Hepatocyte (in vitro differentiated cells): Measurements from ENCODE around the gene PAQR9. TPM values are rescaled to one million over a fixed set of nuclear protein-coding genes. Genes with fewer than 3 reads are reported as not detected.
"Not testable (repeated sequence)": the region's sequence is repeated elsewhere in the genome, so short reads cannot be mapped to it uniquely, and the experiment has no call there.

ENCODE experiments used
- DNase-seq: peaks from one replicate; pipeline ENCODE4 v3.0.0-alpha.2; 2016; ENCODE audit warnings: low spot score
- H2AFZ ChIP-seq: fragments of 200-600 bp; sonication (generic); 2 replicates; pipeline ENCODE4 v1.6.0; 2016; ENCODE audit warnings: antibody characterized with exemption, mild to moderate bottlenecking
- H3K27ac ChIP-seq: fragments of 200-600 bp; sonication (generic); 2 replicates; pipeline ENCODE4 v1.5.1; 2016; ENCODE audit warnings: mild to moderate bottlenecking
- H3K27me3 ChIP-seq: fragments of 200-600 bp; sonication (generic); 2 replicates; pipeline ENCODE4 v1.6.1; 2016
- H3K36me3 ChIP-seq: fragments of 200-600 bp; sonication (generic); replicated peaks from 2 replicates; pipeline ENCODE4 v1.5.1; 2016; ENCODE audit warnings: low read depth; ENCODE audit not compliant: insufficient read depth
- H3K4me1 ChIP-seq: fragments of 200-600 bp; sonication (generic); 2 replicates; pipeline ENCODE4 v1.5.1; 2016; ENCODE audit warnings: mild to moderate bottlenecking, moderate library complexity; ENCODE audit not compliant: insufficient read depth
- H3K4me2 ChIP-seq: fragments of 200-600 bp; sonication (generic); 2 replicates; pipeline ENCODE4 v1.6.0; 2016
- H3K4me3 ChIP-seq: fragments of 200-600 bp; sonication (generic); 2 replicates; pipeline ENCODE4 v1.5.1; 2016; ENCODE audit warnings: mild to moderate bottlenecking
- H3K79me2 ChIP-seq: fragments of 200-600 bp; sonication (generic); 2 replicates; pipeline ENCODE4 v1.6.0; 2017; ENCODE audit warnings: mild to moderate bottlenecking
- H3K9me2 ChIP-seq: fragments of 200-600 bp; sonication (generic); replicated peaks from 2 replicates; pipeline ENCODE4 v1.6.0; 2017; ENCODE audit warnings: mild to moderate bottlenecking; ENCODE audit not compliant: insufficient read depth
- H3K9me3 ChIP-seq: fragments of 200-600 bp; sonication (generic); 2 replicates; pipeline ENCODE4 v1.5.1; 2016; ENCODE audit warnings: low read depth, mild to moderate bottlenecking
- H4K20me1 ChIP-seq: fragments of 200-600 bp; sonication (generic); 2 replicates; pipeline ENCODE4 v1.6.0; 2016; ENCODE audit warnings: mild to moderate bottlenecking; ENCODE audit not compliant: insufficient read depth, poor library complexity, severe bottlenecking
- CTCF ChIP-seq: fragments of 200-600 bp; sonication (generic); IDR thresholded peaks from 2 replicates; pipeline ENCODE4 v1.5.1; 2016; ENCODE audit warnings: antibody characterized with exemption, mild to moderate bottlenecking; ENCODE audit not compliant: poor library complexity
- EZH2 ChIP-seq: fragments of 200-600 bp; sonication (generic); IDR thresholded peaks from 2 replicates; pipeline ENCODE4 v1.6.1; 2016; ENCODE audit warnings: antibody characterized with exemption, mild to moderate bottlenecking, borderline replicate concordance
- EZH2phosphoT487 ChIP-seq: fragments of 200-600 bp; sonication (generic); IDR thresholded peaks from one replicate; pipeline ENCODE4 v1.6.1; 2018; ENCODE audit warnings: antibody characterized with exemption, mild to moderate bottlenecking, low read depth, moderate library complexity; ENCODE audit not compliant: unreplicated experiment, severe bottlenecking
- WGBS: methylation state at CpG from one replicate; pipeline ENCODE4 v1.1.6; 2016; ENCODE audit warnings: low lambda C conversion rate; ENCODE audit errors: missing lambda C conversion rate; 5-methylcytosine and 5-hydroxymethylcytosine counted together
- polyA plus RNA-seq: library from polyadenylated mRNA; unstranded; fragments of >200 nt; fragmentation: Nextera tagmentation; extraction: Ambion mirVana; gene quantifications from 2 replicates; pipeline ENCODE4 v1.2.1, GENCODE V29; 2016
- total RNA-seq: library from RNA; depleted of rRNA; stranded (reverse); fragments of >200 nt; gene quantifications from 2 replicates; pipeline ENCODE4 v1.2.3, GENCODE V29; 2014

The PAQR9 gene
- total and polyA plus RNA-seq, 2 experiments from 2014 or later: 2.9 to 3.8 TPM

DNA sequence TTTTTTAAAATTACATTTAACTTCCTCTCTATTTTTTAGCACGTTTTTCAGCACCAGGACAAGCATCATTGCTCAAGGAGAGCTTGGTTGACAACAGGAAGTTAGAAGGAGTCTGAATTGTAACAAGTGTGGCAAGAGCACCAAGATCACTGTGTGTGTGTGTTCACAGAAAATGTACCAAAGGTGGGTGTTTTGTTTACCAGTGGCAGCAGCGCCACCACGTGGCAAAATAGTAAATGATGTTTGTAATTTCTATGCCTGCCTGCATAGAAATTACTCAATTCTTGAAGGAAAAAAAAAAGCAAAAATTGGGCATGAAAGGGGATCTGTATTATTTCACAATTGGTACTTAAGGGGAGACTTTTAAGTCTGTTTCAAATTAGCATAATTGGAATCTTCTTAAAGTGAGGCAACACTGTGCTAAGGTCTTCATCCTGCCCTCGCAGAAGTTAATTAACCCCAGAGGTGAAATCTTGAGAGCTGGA is 30.5 kb upstream of the PAQR9 start:
- Histone ChIP-seq H3K27me3 (no peaks in the 10 kb centered on the region), H3K4me1 (no peaks in the 10 kb centered on the region), H3K79me2 (no peaks in the 10 kb centered on the region), H4K20me1 (no peaks in the 10 kb centered on the region), H3K36me3 (no peaks in the 10 kb centered on the region), H2AFZ (no peak overlapping the region), H3K9me3 (no peaks in the 10 kb centered on the region), H3K9me2 (no peaks in the 10 kb centered on the region), H3K27ac (no peak overlapping the region), H3K4me3 (no peak overlapping the region), H3K4me2 (no peak overlapping the region)
- DNase-seq: peak; percentile 87
- peak; percentile 78 for TF ChIP-seq CTCF
- TF ChIP-seq EZH2phosphoT487: no peak
- no peak for TF ChIP-seq EZH2
- WGBS: 23% methylated on average over 4 of the region's 4 CpGs

GRCh38 chr3:142992323-142992722 is 28.8 kb upstream of the PAQR9 start:
- no peaks in the 10 kb centered on the region for H3K9me2 ChIP-seq
- H3K4me1 ChIP-seq: no peaks in the 10 kb centered on the region
- no peak for TF ChIP-seq EZH2
- no peak for TF ChIP-seq CTCF
- TF ChIP-seq EZH2phosphoT487: no peak
- no peak for DNase-seq
- 97% methylated on average over 7 of the region's 7 CpGs for WGBS
- H3K4me3 ChIP-seq: no peak overlapping the region
- H4K20me1 ChIP-seq: no peaks in the 10 kb centered on the region
- no peaks in the 10 kb centered on the region for H3K9me3 ChIP-seq
- no peaks in the 10 kb centered on the region for H3K79me2 ChIP-seq
- no peaks in the 10 kb centered on the region for H3K36me3 ChIP-seq
- no peak overlapping the region for H3K4me2 ChIP-seq
- H3K27me3 ChIP-seq: no peaks in the 10 kb centered on the region
- H3K27ac ChIP-seq: no peak overlapping the region
- no peak overlapping the region for H2AFZ ChIP-seq

- Histone ChIP-seq H3K4me1 (no peaks in the 10 kb centered on the region), H3K36me3 (no peaks in the 10 kb centered on the region), H3K9me3 (no peaks in the 10 kb centered on the region), H3K4me3 (no peak overlapping the region), H2AFZ (no peak overlapping the region), H3K27me3 (no peaks in the 10 kb centered on the region), H3K27ac (no peak overlapping the region), H3K4me2 (no peak overlapping the region), H3K9me2 (no peaks in the 10 kb centered on the region), H4K20me1 (no peaks in the 10 kb centered on the region), H3K79me2 (no peaks in the 10 kb centered on the region)
- TF ChIP-seq EZH2 (no peak), EZH2phosphoT487 (no peak), CTCF (no peak)
- WGBS: 96% methylated on average over 5 of the region's 5 CpGs
- DNase-seq: no peak
Observed at GRCh38 chr3:142990721-142991120, 27.2 kb upstream of the PAQR9 start.

DNA sequence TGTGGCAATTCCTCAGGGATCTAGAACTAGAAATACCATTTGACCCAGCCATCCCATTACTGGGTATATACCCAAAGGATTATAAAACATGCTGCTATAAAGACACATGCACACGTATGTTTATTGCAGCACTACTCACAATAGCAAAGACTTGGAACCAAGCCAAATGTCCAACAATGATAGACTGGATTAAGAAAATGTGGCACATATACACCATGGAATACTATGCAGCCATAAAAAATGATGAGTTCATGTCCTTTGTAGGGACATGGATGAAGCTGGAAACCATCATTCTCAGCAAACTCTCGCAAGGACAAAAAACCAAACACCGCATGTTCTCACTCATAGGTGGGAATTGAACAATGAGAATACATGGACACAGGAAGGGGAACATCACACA is 25.4 kb upstream of the PAQR9 start:
- WGBS: 92% methylated on average over 3 of the region's 3 CpGs
- not testable (repeated sequence) for H3K4me2 ChIP-seq, H3K4me3 ChIP-seq, H3K9me3 ChIP-seq, H3K27me3 ChIP-seq, H3K79me2 ChIP-seq, H3K9me2 ChIP-seq, H4K20me1 ChIP-seq, H3K27ac ChIP-seq, H2AFZ ChIP-seq, H3K4me1 ChIP-seq, DNase-seq, H3K36me3 ChIP-seq

- WGBS: 87% methylated on average over 2 of the region's 2 CpGs
- not testable (repeated sequence) for H2AFZ ChIP-seq, H4K20me1 ChIP-seq
Observed at GRCh38 chr3:142988221-142988620, 24.7 kb upstream of the PAQR9 start.

More at GRCh38 chr3:142988221-142988620, 24.7 kb upstream of the PAQR9 start:
- H3K4me1 ChIP-seq, H3K9me3 ChIP-seq, H3K4me3 ChIP-seq, H3K79me2 ChIP-seq, H3K9me2 ChIP-seq, H3K27ac ChIP-seq, H3K4me2 ChIP-seq, H3K27me3 ChIP-seq, DNase-seq, H3K36me3 ChIP-seq: not testable (repeated sequence)
